ENCODE data around the gene PTPRJ. TPM values are rescaled to one million over a fixed set of nuclear protein-coding genes. Genes with fewer than 3 reads are reported as not detected.

Gene PTPRJ
- total RNA-seq, 3 donors from 2014 or later, result 14.6 to 15.7 (median 14.7) TPM

GRCh38 chr11:47987781-47988180, 7.4 kb downstream of the PTPRJ start:
- TF ChIP-seq POLR2A (IDR thresholded peaks at IDR 0.05), result no peak
- TF ChIP-seq POLR2AphosphoS5 (IDR thresholded peaks at IDR 0.05), result no peak
- no peak for TF ChIP-seq CTCF (IDR thresholded peaks at IDR 0.05)
- H3K9me3 ChIP-seq, result no peaks in the 10 kb centered on the region
- no peaks in the 10 kb centered on the region for H3K36me3 ChIP-seq
- intact Hi-C loops (cut with DNase I; ENCODE audit: low total_unique reads), result no loop called here
- peak in 1 of 2 donors; percentile 33 for DNase-seq (ENCODE audit: low spot score in 2 of 2)
- peak overlapping the region; percentile 4 to 74 for H3K27ac ChIP-seq
- no peak overlapping the region for H3K4me3 ChIP-seq
- H3K4me1 ChIP-seq, result no peaks in the 10 kb centered on the region
- H3K27me3 ChIP-seq, result no peaks in the 10 kb centered on the region

GRCh38 chr11:47989779-47990178, 9.4 kb downstream of the PTPRJ start:
- no peaks in the 10 kb centered on the region for H3K4me1 ChIP-seq

GRCh38 chr11:47991266-47991830, 11.0 kb downstream of the PTPRJ start:
- peak overlapping the region; percentile 76 to 82 for H3K27ac ChIP-seq
- intact Hi-C loops (cut with DNase I; ENCODE audit: low total_unique reads), result no loop called here
- no peaks in the 10 kb centered on the region for H3K4me1 ChIP-seq
- TF ChIP-seq POLR2AphosphoS5 (IDR thresholded peaks at IDR 0.05), result peak in 1 of 3 donors; percentile 50
- no peak for TF ChIP-seq POLR2A (IDR thresholded peaks at IDR 0.05)
- DNase-seq (ENCODE audit: low spot score in 2 of 2), result peak in 1 of 2 donors; percentile 69
- no peaks in the 10 kb centered on the region for H3K27me3 ChIP-seq
- H3K4me3 ChIP-seq, result peak overlapping the region in 1 of 3 donors; percentile 12
- no peaks in the 10 kb centered on the region for H3K36me3 ChIP-seq
- no peaks in the 10 kb centered on the region for H3K9me3 ChIP-seq

More at GRCh38 chr11:47989779-47990178, 9.4 kb downstream of the PTPRJ start:
- Histone ChIP-seq H3K4me3 (no peak overlapping the region), H3K27ac (no peak overlapping the region), H3K9me3 (no peaks in the 10 kb centered on the region), H3K36me3 (no peaks in the 10 kb centered on the region), H3K27me3 (no peaks in the 10 kb centered on the region)
- no peak for DNase-seq (ENCODE audit: low spot score in 2 of 2)
- intact Hi-C loops (cut with DNase I; ENCODE audit: low total_unique reads), result no loop called here
- TF ChIP-seq POLR2A (IDR thresholded peaks at IDR 0.05) (no peak), POLR2AphosphoS5 (IDR thresholded peaks at IDR 0.05) (no peak), CTCF (IDR thresholded peaks at IDR 0.05) (no peak)

GRCh38 chr11:47991894-47992293, 11.5 kb downstream of the PTPRJ start:
- Histone ChIP-seq H3K36me3 (no peaks in the 10 kb centered on the region), H3K9me3 (no peaks in the 10 kb centered on the region), H3K4me3 (no peak overlapping the region), H3K4me1 (no peaks in the 10 kb centered on the region), H3K27ac (peak overlapping the region in 1 of 2 donors; percentile 82), H3K27me3 (no peaks in the 10 kb centered on the region)
- no peak for DNase-seq (ENCODE audit: low spot score in 2 of 2)
- TF ChIP-seq POLR2AphosphoS5 (IDR thresholded peaks at IDR 0.05) (no peak), CTCF (IDR thresholded peaks at IDR 0.05) (no peak), POLR2A (IDR thresholded peaks at IDR 0.05) (no peak)
- intact Hi-C loops (cut with DNase I; ENCODE audit: low total_unique reads), result no loop called here

- DNase-seq (ENCODE audit: low spot score in 2 of 2), result no peak
- intact Hi-C loops (cut with DNase I; ENCODE audit: low total_unique reads), result no loop called here
- Histone ChIP-seq H3K9me3 (no peaks in the 10 kb centered on the region), H3K27ac (no peak overlapping the region), H3K36me3 (no peaks in the 10 kb centered on the region), H3K27me3 (no peaks in the 10 kb centered on the region), H3K4me1 (peaks cover 0 to 5% of the 10 kb centered on the region in 2 donors), H3K4me3 (no peak overlapping the region)
- TF ChIP-seq POLR2AphosphoS5 (IDR thresholded peaks at IDR 0.05) (no peak), CTCF (IDR thresholded peaks at IDR 0.05) (no peak), POLR2A (IDR thresholded peaks at IDR 0.05) (no peak)
These were observed 12.8 kb downstream of the PTPRJ start for GRCh38 chr11:47992959-47993820.

All from breast epithelium (tissue), 4 donors.